IPS-18a (cell line): Measurements from ENCODE around the gene OR5H6.
"Not testable (repeated sequence)": the region's sequence is repeated elsewhere in the genome, so short reads cannot be mapped to it uniquely, and the experiment has no call there.

Experiments used
- H3K27ac ChIP-seq: one replicate; pipeline ENCODE4 v1.5.1; 2013; ENCODE audit warnings: low read length
- H3K27me3 ChIP-seq: one replicate; pipeline ENCODE4 v1.6.1; 2013; ENCODE audit warnings: mild to moderate bottlenecking, low read length; ENCODE audit not compliant: control insufficient read depth, insufficient read depth
- H3K36me3 ChIP-seq: one replicate; pipeline ENCODE4 v1.6.1; 2013; ENCODE audit warnings: low read depth, low read length; ENCODE audit not compliant: control insufficient read depth
- H3K4me1 ChIP-seq: one replicate; pipeline ENCODE4 v1.6.1; 2013; ENCODE audit warnings: low read depth, low read length; ENCODE audit not compliant: control insufficient read depth
- H3K4me3 ChIP-seq: one replicate; pipeline ENCODE4 v1.5.1; 2013; ENCODE audit warnings: low read length
- H3K9ac ChIP-seq: one replicate; pipeline ENCODE4 v1.6.1; 2013; ENCODE audit warnings: mild to moderate bottlenecking, low read length, moderate library complexity
- H3K9me3 ChIP-seq: one replicate; pipeline ENCODE4 v1.6.1; 2013; ENCODE audit warnings: low read depth, low read length; ENCODE audit not compliant: control insufficient read depth

The OR5H6 gene

GRCh38 chr3:98263944-98264343 lies at the start of gene OR5H6:
Gene OR5H6, plus strand, starts transcription at chr3:98264244. Its CDS starts 89 bp downstream, at chr3:98264333.
- Histone ChIP-seq H3K27ac (no peak within 1 kb of the TSS), H3K9ac (no peak within 1 kb of the TSS), H3K9me3 (no peaks in the 10 kb centered on the region), H3K36me3 (no peaks in the 10 kb centered on the region), H3K4me3 (no peak within 1 kb of the TSS), H3K27me3 (no peaks in the 10 kb centered on the region), H3K4me1 (no peaks in the 10 kb centered on the region)

- Histone ChIP-seq H3K27ac (no peak overlapping the region), H3K4me1 (peaks cover 5% of the 10 kb centered on the region), H3K9ac (no peak overlapping the region), H3K27me3 (no peaks in the 10 kb centered on the region), H3K36me3 (no peaks in the 10 kb centered on the region), H3K4me3 (no peak overlapping the region), H3K9me3 (no peaks in the 10 kb centered on the region)
These were observed 49.0 kb upstream of the OR5H6 start for GRCh38 chr3:98215051-98215450.

GRCh38 chr3:98223907-98224672 lies 40.0 kb upstream of the OR5H6 start:
- no peaks in the 10 kb centered on the region for H3K9me3 ChIP-seq
- H3K27me3 ChIP-seq = no peaks in the 10 kb centered on the region
- no peaks in the 10 kb centered on the region for H3K36me3 ChIP-seq
- no peak overlapping the region for H3K4me3 ChIP-seq
- H3K4me1 ChIP-seq = no peaks in the 10 kb centered on the region
- H3K27ac ChIP-seq = no peak overlapping the region
- no peak overlapping the region for H3K9ac ChIP-seq

- Histone ChIP-seq H3K9ac (no peak overlapping the region), H3K9me3 (no peaks in the 10 kb centered on the region), H3K4me3 (no peak overlapping the region), H3K36me3 (no peaks in the 10 kb centered on the region), H3K27me3 (no peaks in the 10 kb centered on the region), H3K27ac (no peak overlapping the region), H3K4me1 (no peaks in the 10 kb centered on the region)
These were observed 31.6 kb upstream of the OR5H6 start for GRCh38 chr3:98232489-98232888.

- H3K36me3 ChIP-seq = no peaks in the 10 kb centered on the region
- H3K4me3 ChIP-seq = no peak overlapping the region
- H3K27me3 ChIP-seq = no peaks in the 10 kb centered on the region
- H3K27ac ChIP-seq = no peak overlapping the region
- no peaks in the 10 kb centered on the region for H3K9me3 ChIP-seq
- no peaks in the 10 kb centered on the region for H3K4me1 ChIP-seq
- H3K9ac ChIP-seq = no peak overlapping the region
These were observed 30.6 kb upstream of the OR5H6 start for GRCh38 chr3:98233468-98233867.

- Histone ChIP-seq H3K4me1 (peaks cover 26% of the 10 kb centered on the region), H3K9ac (no peak overlapping the region), H3K36me3 (no peaks in the 10 kb centered on the region), H3K9me3 (no peaks in the 10 kb centered on the region), H3K27ac (no peak overlapping the region), H3K27me3 (no peaks in the 10 kb centered on the region), H3K4me3 (no peak overlapping the region)
These were observed 23.9 kb upstream of the OR5H6 start for GRCh38 chr3:98240131-98240530.

- no peak overlapping the region for H3K9ac ChIP-seq
- H3K36me3 ChIP-seq = no peaks in the 10 kb centered on the region
These were observed 21.9 kb upstream of the OR5H6 start for GRCh38 chr3:98242155-98242554.

GRCh38 chr3:98243843-98244242 lies 20.2 kb upstream of the OR5H6 start:
- H3K27me3 ChIP-seq = no peaks in the 10 kb centered on the region
- H3K27ac ChIP-seq = no peak overlapping the region

More at GRCh38 chr3:98242155-98242554, 21.9 kb upstream of the OR5H6 start:
- no peak overlapping the region for H3K27ac ChIP-seq
- no peaks in the 10 kb centered on the region for H3K9me3 ChIP-seq
- H3K4me3 ChIP-seq = no peak overlapping the region
- H3K4me1 ChIP-seq = peaks cover 26% of the 10 kb centered on the region
- H3K27me3 ChIP-seq = no peaks in the 10 kb centered on the region

GRCh38 chr3:98246142-98246541 lies 17.9 kb upstream of the OR5H6 start:
- H3K9ac ChIP-seq = no peak overlapping the region
- no peak overlapping the region for H3K4me3 ChIP-seq
- H3K9me3 ChIP-seq = no peaks in the 10 kb centered on the region
- peaks cover 14% of the 10 kb centered on the region for H3K4me1 ChIP-seq
- no peaks in the 10 kb centered on the region for H3K27me3 ChIP-seq
- H3K27ac ChIP-seq = no peak overlapping the region
- H3K36me3 ChIP-seq = no peaks in the 10 kb centered on the region

More at GRCh38 chr3:98243843-98244242, 20.2 kb upstream of the OR5H6 start:
- Histone ChIP-seq H3K4me3 (no peak overlapping the region), H3K9ac (no peak overlapping the region), H3K4me1 (peaks cover 26% of the 10 kb centered on the region), H3K9me3 (no peaks in the 10 kb centered on the region), H3K36me3 (no peaks in the 10 kb centered on the region)

- H3K9ac ChIP-seq, H3K27me3 ChIP-seq: not testable (repeated sequence)
These were observed 8.0 kb upstream of the OR5H6 start for GRCh38 chr3:98256026-98256425.

GRCh38 chr3:98259707-98260106 lies 4.3 kb upstream of the OR5H6 start:
- H3K36me3 ChIP-seq = no peaks in the 10 kb centered on the region
- no peak overlapping the region for H3K27ac ChIP-seq
- H3K4me3 ChIP-seq = no peak overlapping the region
- H3K4me1 ChIP-seq = peaks cover 14% of the 10 kb centered on the region
- H3K27me3 ChIP-seq = no peaks in the 10 kb centered on the region
- H3K9me3 ChIP-seq = no peaks in the 10 kb centered on the region
- no peak overlapping the region for H3K9ac ChIP-seq

More at GRCh38 chr3:98256026-98256425, 8.0 kb upstream of the OR5H6 start:
- peak overlapping the region; percentile 21 for H3K4me3 ChIP-seq
- H3K4me1 ChIP-seq = peaks cover 14% of the 10 kb centered on the region
- H3K36me3 ChIP-seq, H3K9me3 ChIP-seq, H3K27ac ChIP-seq: not testable (repeated sequence)

GRCh38 chr3:98262046-98262445 lies 2.0 kb upstream of the OR5H6 start:
- Histone ChIP-seq H3K36me3 (no peaks in the 10 kb centered on the region), H3K9me3 (no peaks in the 10 kb centered on the region), H3K4me1 (no peaks in the 10 kb centered on the region), H3K27me3 (no peaks in the 10 kb centered on the region), H3K9ac (no peak overlapping the region), H3K27ac (no peak overlapping the region), H3K4me3 (no peak overlapping the region)
